Smooth muscle cell of the pulmonary artery (primary cell): ENCODE measurements around the gene ACAD9. TPM values are rescaled to one million over a fixed set of nuclear protein-coding genes. Genes with fewer than 3 reads are reported as not detected.

Experiments
- total RNA-seq: library from RNA; depleted of rRNA; stranded (reverse); fragments of >200 nt; gene quantifications from 2 replicates; pipeline ENCODE4 v1.2.3, GENCODE V29; 2014

ACAD9 gene
- total RNA-seq: 32.8 and 45.8 TPM in 2 replicates

DNA sequence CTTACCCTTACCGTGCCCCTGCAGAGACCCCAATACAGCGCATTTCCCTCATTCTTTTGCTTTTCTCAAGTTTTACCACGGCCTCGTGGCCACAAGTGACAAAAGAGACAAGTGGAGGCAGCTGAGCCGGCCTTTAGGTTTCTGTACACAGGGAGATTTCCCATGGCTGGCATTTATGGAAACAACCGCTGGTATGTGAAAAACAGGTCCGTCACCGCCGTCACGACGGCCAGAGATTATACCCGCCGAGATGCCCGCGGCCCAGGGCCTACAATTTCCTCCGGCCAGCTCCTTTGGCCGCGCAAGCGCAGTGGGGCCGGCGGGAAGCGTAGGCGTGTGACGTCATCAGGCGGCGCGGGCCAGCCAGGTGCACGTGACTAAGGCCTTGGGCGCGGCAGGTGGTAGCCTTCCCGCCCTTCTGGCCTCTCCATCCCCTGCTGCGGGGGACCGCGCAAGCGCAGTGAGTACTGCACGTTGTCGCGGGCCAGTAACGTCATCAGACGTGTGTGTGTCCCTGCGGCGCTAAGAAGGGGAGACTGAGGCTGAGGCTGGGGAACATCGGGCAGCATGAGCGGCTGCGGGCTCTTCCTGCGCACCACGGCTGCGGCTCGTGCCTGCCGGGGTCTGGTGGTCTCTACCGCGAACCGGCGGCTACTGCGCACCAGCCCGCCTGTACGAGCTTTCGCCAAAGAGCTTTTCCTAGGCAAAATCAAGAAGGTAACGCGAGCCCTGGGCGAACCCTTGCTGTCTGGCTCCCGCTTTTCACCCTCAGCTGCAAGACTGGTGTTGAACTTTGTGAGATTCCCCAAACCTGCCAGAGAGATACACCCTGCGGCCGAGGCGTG is at the start of gene ACAD9:
TSS of gene ACAD9 (plus strand) at position 496 of the 845 bp plus-strand sequence. CDS start at position 568, 72 bp downstream.

Other genes starting within 250 kb of the ACAD9 start
- 380 and 397 TPM in 2 replicates for gene RPN1, start 228.8 kb upstream of the ACAD9 start, total RNA-seq
- gene RAB7A, start 153.4 kb upstream of the ACAD9 start, total RNA-seq: 53.6 and 69.9 TPM in 2 replicates
- 0.13 TPM in 1 of 2 replicates, not detected in the other for gene CFAP92, start 114.5 kb downstream of the ACAD9 start, total RNA-seq
- not detected in 2 replicates for gene EFCC1, start 121.7 kb downstream of the ACAD9 start, total RNA-seq
- gene GP9, start 181.2 kb downstream of the ACAD9 start, total RNA-seq: not detected in 2 replicates
- gene RAB43, start 242.2 kb downstream of the ACAD9 start, total RNA-seq: 23.6 and 23.9 TPM in 2 replicates